Measurements from ENCODE around the gene HARS1.
"Not testable (repeated sequence)": the region's sequence is repeated elsewhere in the genome, so short reads cannot be mapped to it uniquely, and the experiment has no call there.

Gene HARS1

DNA sequence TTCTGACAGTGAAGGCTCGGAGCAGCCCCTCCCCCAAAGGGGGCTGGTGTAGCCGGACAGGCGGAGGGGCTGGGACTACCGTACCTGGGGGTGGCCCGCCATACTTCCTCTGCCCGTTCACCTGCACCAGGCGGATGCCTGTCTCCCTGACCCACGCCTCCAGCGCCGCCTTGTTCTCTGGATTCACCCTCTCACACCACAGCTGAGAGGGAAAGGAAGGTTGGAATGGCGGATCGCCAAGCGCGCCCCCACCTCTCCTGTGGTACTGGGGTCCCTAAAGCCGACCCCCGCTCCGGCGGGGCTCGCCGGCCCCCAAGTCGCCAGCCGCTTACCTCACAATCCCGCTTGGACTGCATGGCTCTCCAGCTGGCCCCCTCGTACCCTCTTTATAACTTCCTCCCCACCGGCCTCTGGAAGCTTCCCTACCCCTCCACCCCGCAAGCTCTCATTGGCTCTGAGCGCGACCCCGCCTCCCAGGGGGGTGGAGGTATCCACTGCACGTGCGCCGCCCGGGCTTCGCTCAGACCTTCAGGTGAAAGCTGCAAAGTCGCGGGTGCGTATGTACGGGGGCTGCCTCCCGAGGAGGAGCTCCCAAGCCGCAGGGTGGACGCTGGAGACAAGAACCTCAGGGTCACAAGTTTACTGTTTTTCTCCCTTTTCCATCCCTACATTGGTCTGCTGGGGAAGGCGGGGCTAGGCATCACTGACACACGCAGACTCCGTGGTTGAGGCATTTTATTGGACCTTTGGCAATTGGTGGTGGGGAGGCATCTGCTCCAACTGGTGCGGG lies 17.8 kb downstream of the HARS1 start, which contains the start of gene DND1:
Gene DND1, minus strand, starts transcription at position 390 of the 790 bp plus-strand sequence. Its CDS starts 34 bp downstream, at position 356.
- H3K56ac ChIP-seq (ENCODE audit: low read length) = no peak within 1 kb of the TSS
- H3K27me3 ChIP-seq (ENCODE audit: insufficient read depth, low read length, poor library complexity) = no peaks in the 10 kb centered on the region
- H3K23ac ChIP-seq (ENCODE audit: low read length) = no peak within 1 kb of the TSS
- no peak within 1 kb of the TSS for H3K27ac ChIP-seq (ENCODE audit: low read depth, low read length)
- DNase-seq = no peak
- H3K4ac ChIP-seq (ENCODE audit: low read depth, low read length) = no peak within 1 kb of the TSS
- no peak within 1 kb of the TSS for H3K4me2 ChIP-seq (ENCODE audit: low read length)
- no peaks in the 10 kb centered on the region for H3K79me2 ChIP-seq (ENCODE audit: control insufficient read depth, insufficient read depth, low read length)
- no peaks in the 10 kb centered on the region for H3K4me1 ChIP-seq (ENCODE audit: control insufficient read depth, low read depth, low read length)
- WGBS (ENCODE audit: extremely low coverage, insufficient coverage, low lambda C conversion rate) = no CpG with 5 or more reads among the region's 45 CpGs
- H3K79me1 ChIP-seq (ENCODE audit: low read length) = no peaks in the 10 kb centered on the region
- H3K36me3 ChIP-seq (ENCODE audit: control insufficient read depth, insufficient read depth, low read length) = peaks cover 24% of the 10 kb centered on the region
- H2BK15ac ChIP-seq (replicated peaks; ENCODE audit: low read depth) = no peak within 1 kb of the TSS
- no peak within 1 kb of the TSS for H3K9ac ChIP-seq (ENCODE audit: low read length)
- H4K8ac ChIP-seq (ENCODE audit: low read depth, low read length) = no peak within 1 kb of the TSS
- no peak within 1 kb of the TSS for H3K18ac ChIP-seq (ENCODE audit: low read length)
- H4K5ac ChIP-seq (ENCODE audit: low read length) = no peak within 1 kb of the TSS
- H2BK5ac ChIP-seq (ENCODE audit: low read length) = no peak within 1 kb of the TSS
- no peak within 1 kb of the TSS for H2AK5ac ChIP-seq (ENCODE audit: low read length)
- H2BK120ac ChIP-seq (ENCODE audit: low read depth, low read length) = no peak within 1 kb of the TSS
- no peak within 1 kb of the TSS for H3K4me3 ChIP-seq (ENCODE audit: low read length)

DNA sequence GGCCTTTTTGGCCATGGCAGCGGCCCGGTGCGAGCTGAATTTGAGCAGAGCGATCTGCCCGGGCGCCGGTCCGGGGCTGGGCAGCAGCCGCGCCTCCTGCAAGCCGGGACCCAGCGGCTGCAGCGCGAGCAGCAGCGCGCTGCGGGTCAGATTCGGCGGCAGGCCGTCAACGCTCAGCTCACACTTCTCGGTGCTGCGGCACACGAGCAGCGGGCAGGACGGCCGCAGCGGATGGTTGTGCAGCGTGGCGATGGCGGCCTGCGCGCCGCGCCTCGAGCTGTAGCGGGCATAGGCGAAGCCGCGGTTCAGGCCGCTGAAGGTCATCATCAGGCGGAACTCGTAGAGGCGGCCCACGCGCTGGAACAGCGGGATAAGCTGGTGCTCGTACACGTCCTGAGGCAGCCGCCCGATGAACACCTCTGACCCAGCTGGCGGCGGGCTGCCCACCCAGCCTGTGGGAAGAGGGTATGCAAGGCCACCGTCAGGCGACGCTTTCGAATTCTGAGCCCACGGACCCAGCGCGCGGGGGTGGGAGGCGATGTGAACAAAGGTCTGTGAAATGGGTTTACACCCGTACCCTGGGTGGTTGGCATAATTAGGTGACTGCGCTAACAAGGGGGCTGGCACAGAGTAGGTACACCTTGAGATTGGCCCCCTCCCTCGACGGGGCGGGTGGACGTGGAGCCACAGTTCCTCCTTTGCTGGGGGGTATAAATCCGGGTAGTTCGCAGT lies 18.5 kb downstream of the HARS1 start:
- Histone ChIP-seq H2BK15ac (replicated peaks; ENCODE audit: low read depth) (no peak overlapping the region), H3K9ac (ENCODE audit: low read length) (no peak overlapping the region), H3K4me1 (ENCODE audit: control insufficient read depth, low read depth, low read length) (no peaks in the 10 kb centered on the region), H3K4ac (ENCODE audit: low read depth, low read length) (no peak overlapping the region), H3K4me3 (ENCODE audit: low read length) (no peak overlapping the region), H2BK5ac (ENCODE audit: low read length) (no peak overlapping the region), H3K79me2 (ENCODE audit: control insufficient read depth, insufficient read depth, low read length) (no peaks in the 10 kb centered on the region), H4K8ac (ENCODE audit: low read depth, low read length) (no peak overlapping the region), H3K27ac (ENCODE audit: low read depth, low read length) (no peak overlapping the region), H3K4me2 (ENCODE audit: low read length) (no peak overlapping the region), H2BK120ac (ENCODE audit: low read depth, low read length) (no peak overlapping the region), H4K5ac (ENCODE audit: low read length) (no peak overlapping the region), H3K23ac (ENCODE audit: low read length) (no peak overlapping the region), H3K27me3 (ENCODE audit: insufficient read depth, low read length, poor library complexity) (no peaks in the 10 kb centered on the region), H2AK5ac (ENCODE audit: low read length) (no peak overlapping the region), H3K79me1 (ENCODE audit: low read length) (no peaks in the 10 kb centered on the region), H3K18ac (ENCODE audit: low read length) (no peak overlapping the region), H3K36me3 (ENCODE audit: control insufficient read depth, insufficient read depth, low read length) (peaks cover 24% of the 10 kb centered on the region), H3K56ac (ENCODE audit: low read length) (no peak overlapping the region)
- no peak for DNase-seq
- no CpG with 5 or more reads among the region's 70 CpGs for WGBS (ENCODE audit: extremely low coverage, insufficient coverage, low lambda C conversion rate)

GRCh38 chr5:140671472-140672125 lies 19.6 kb downstream of the HARS1 start:
- no peak overlapping the region for H3K9ac ChIP-seq (ENCODE audit: low read length)
- no peak overlapping the region for H2AK5ac ChIP-seq (ENCODE audit: low read length)
- no peak overlapping the region for H4K5ac ChIP-seq (ENCODE audit: low read length)
- DNase-seq = no peak
- no peak overlapping the region for H3K4me2 ChIP-seq (ENCODE audit: low read length)
- no peak overlapping the region for H2BK5ac ChIP-seq (ENCODE audit: low read length)
- peaks cover 6% of the 10 kb centered on the region for H3K79me1 ChIP-seq (ENCODE audit: low read length)
- no peak overlapping the region for H3K27ac ChIP-seq (ENCODE audit: low read depth, low read length)
- H3K36me3 ChIP-seq (ENCODE audit: control insufficient read depth, insufficient read depth, low read length) = peaks cover 20% of the 10 kb centered on the region
- no peak overlapping the region for H2BK120ac ChIP-seq (ENCODE audit: low read depth, low read length)
- no peak overlapping the region for H4K8ac ChIP-seq (ENCODE audit: low read depth, low read length)
- H3K56ac ChIP-seq (ENCODE audit: low read length) = no peak overlapping the region
- no peaks in the 10 kb centered on the region for H3K4me1 ChIP-seq (ENCODE audit: control insufficient read depth, low read depth, low read length)
- H3K27me3 ChIP-seq (ENCODE audit: insufficient read depth, low read length, poor library complexity) = no peaks in the 10 kb centered on the region
- H3K18ac ChIP-seq (ENCODE audit: low read length) = no peak overlapping the region
- no peak overlapping the region for H2BK15ac ChIP-seq (replicated peaks; ENCODE audit: low read depth)
- H3K79me2 ChIP-seq (ENCODE audit: control insufficient read depth, insufficient read depth, low read length) = peaks cover 6% of the 10 kb centered on the region
- no peak overlapping the region for H3K23ac ChIP-seq (ENCODE audit: low read length)
- H3K4me3 ChIP-seq (ENCODE audit: low read length) = no peak overlapping the region
- no CpG with 5 or more reads among the region's 7 CpGs for WGBS (ENCODE audit: extremely low coverage, insufficient coverage, low lambda C conversion rate)
- H3K4ac ChIP-seq (ENCODE audit: low read depth, low read length) = no peak overlapping the region

GRCh38 chr5:140671035-140671434 lies 20.1 kb downstream of the HARS1 start:
- not testable (repeated sequence) for H3K4me2 ChIP-seq (ENCODE audit: low read length); H3K23ac ChIP-seq (ENCODE audit: low read length); H2BK5ac ChIP-seq (ENCODE audit: low read length); H4K8ac ChIP-seq (ENCODE audit: low read depth, low read length); H3K18ac ChIP-seq (ENCODE audit: low read length); H3K56ac ChIP-seq (ENCODE audit: low read length); H3K4me3 ChIP-seq (ENCODE audit: low read length); H2AK5ac ChIP-seq (ENCODE audit: low read length); H3K79me2 ChIP-seq (ENCODE audit: control insufficient read depth, insufficient read depth, low read length); H3K27me3 ChIP-seq (ENCODE audit: insufficient read depth, low read length, poor library complexity); H3K4me1 ChIP-seq (ENCODE audit: control insufficient read depth, low read depth, low read length); H3K27ac ChIP-seq (ENCODE audit: low read depth, low read length); H2BK120ac ChIP-seq (ENCODE audit: low read depth, low read length); H2BK15ac ChIP-seq (replicated peaks; ENCODE audit: low read depth); H3K4ac ChIP-seq (ENCODE audit: low read depth, low read length); H3K79me1 ChIP-seq (ENCODE audit: low read length); DNase-seq; H4K5ac ChIP-seq (ENCODE audit: low read length); H3K9ac ChIP-seq (ENCODE audit: low read length)
- WGBS (ENCODE audit: extremely low coverage, insufficient coverage, low lambda C conversion rate) = no CpG with 5 or more reads among the region's 4 CpGs
- peaks cover 15% of the 10 kb centered on the region for H3K36me3 ChIP-seq (ENCODE audit: control insufficient read depth, insufficient read depth, low read length)

DNA sequence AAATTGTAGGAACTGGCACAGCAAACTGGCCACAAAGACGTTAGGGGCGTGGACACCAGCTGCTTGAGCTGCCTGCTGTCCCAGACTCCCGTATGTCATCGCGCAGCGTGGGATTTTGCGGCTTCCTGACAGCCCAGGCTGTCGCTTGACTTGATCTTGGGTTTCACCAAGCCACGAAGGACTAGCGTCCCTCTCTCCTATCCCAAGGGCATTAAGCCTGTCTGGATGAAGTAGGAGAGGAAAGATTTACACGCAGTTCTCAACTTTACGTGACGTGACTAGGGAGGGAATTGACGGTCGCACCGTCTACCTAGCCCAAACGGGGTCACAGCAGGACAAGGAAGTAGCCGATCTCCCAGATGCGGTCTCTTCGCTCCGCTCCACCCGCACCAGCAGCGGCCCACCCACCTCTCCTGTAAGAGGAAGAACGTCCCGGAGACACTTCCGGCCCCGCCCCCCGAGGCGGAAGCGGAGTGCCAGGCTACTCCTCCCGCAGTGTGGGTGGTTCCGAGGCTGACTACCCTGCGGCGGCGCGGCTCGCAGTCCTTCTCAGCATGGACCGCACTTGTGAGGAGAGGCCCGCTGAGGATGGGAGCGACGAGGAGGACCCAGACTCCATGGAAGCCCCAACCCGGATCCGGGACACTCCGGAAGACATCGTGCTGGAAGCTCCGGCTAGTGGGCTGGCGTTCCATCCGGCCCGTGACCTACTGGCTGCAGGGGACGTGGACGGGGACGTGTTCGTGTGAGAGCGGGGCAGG lies 26.6 kb downstream of the HARS1 start, which contains the start of gene WDR55:
Gene WDR55, plus strand, starts transcription at position 546 of the 761 bp plus-strand sequence. Its CDS starts 9 bp downstream, at position 555.
- no peak within 1 kb of the TSS for H4K5ac ChIP-seq (ENCODE audit: low read length)
- peak within 1 kb of the TSS; percentile 46 for H3K4me2 ChIP-seq (ENCODE audit: low read length)
- WGBS (ENCODE audit: extremely low coverage, insufficient coverage, low lambda C conversion rate) = no CpG with 5 or more reads among the region's 54 CpGs
- peaks cover 6% of the 10 kb centered on the region for H3K36me3 ChIP-seq (ENCODE audit: control insufficient read depth, insufficient read depth, low read length)
- H3K18ac ChIP-seq (ENCODE audit: low read length) = no peak within 1 kb of the TSS
- H2BK15ac ChIP-seq (replicated peaks; ENCODE audit: low read depth) = no peak within 1 kb of the TSS
- no peaks in the 10 kb centered on the region for H3K27me3 ChIP-seq (ENCODE audit: insufficient read depth, low read length, poor library complexity)
- no peak within 1 kb of the TSS for H3K4ac ChIP-seq (ENCODE audit: low read depth, low read length)
- no peak within 1 kb of the TSS for H3K23ac ChIP-seq (ENCODE audit: low read length)
- no peak within 1 kb of the TSS for H2BK120ac ChIP-seq (ENCODE audit: low read depth, low read length)
- no peaks in the 10 kb centered on the region for H3K4me1 ChIP-seq (ENCODE audit: control insufficient read depth, low read depth, low read length)
- H3K27ac ChIP-seq (ENCODE audit: low read depth, low read length) = no peak within 1 kb of the TSS
- H4K8ac ChIP-seq (ENCODE audit: low read depth, low read length) = no peak within 1 kb of the TSS
- H3K79me1 ChIP-seq (ENCODE audit: low read length) = peaks cover 8% of the 10 kb centered on the region
- no peak within 1 kb of the TSS for H2AK5ac ChIP-seq (ENCODE audit: low read length)
- DNase-seq = peak; percentile 97
- H2BK5ac ChIP-seq (ENCODE audit: low read length) = no peak within 1 kb of the TSS
- H3K4me3 ChIP-seq (ENCODE audit: low read length) = peak within 1 kb of the TSS; percentile 86
- H3K79me2 ChIP-seq (ENCODE audit: control insufficient read depth, insufficient read depth, low read length) = peaks cover 17% of the 10 kb centered on the region
- H3K9ac ChIP-seq (ENCODE audit: low read length) = peak within 1 kb of the TSS; percentile 90
- H3K56ac ChIP-seq (ENCODE audit: low read length) = peak within 1 kb of the TSS; percentile 94
